ENCODE data around the gene SRRM3. TPM values are rescaled to one million over a fixed set of nuclear protein-coding genes. Genes with fewer than 3 reads are reported as not detected.

Gene SRRM3
- polyA plus RNA-seq, 1 of the 3 experiments (the other 2 are of a cell fraction) = 2.7 TPM

GRCh38 chr7:76273503-76273902 lies 71.8 kb downstream of the SRRM3 start:
- H4K20me1 ChIP-seq (ENCODE audit: insufficient read depth) = no peaks in the 10 kb centered on the region
- H3K4me1 ChIP-seq (ENCODE audit: control insufficient read depth in 1 of 2, insufficient read depth in 2 of 2, low read depth in 1 of 2, low read length in 1 of 2) = no peaks in the 10 kb centered on the region; a peak in 1 of 4 replicates
- H3K27ac ChIP-seq (ENCODE audit: low read depth in 2 of 2, low read length in 1 of 2) = no peak overlapping the region
- no peak overlapping the region for H3K4me2 ChIP-seq
- ChIA-PET POLR2A (interaction anchor here (1.1 kb wide), 1 partner anchor 11 kb away, joined by 3 read pairs; no protein-coding TSS in a partner anchor), CTCF (interaction anchor here (1.0 to 9.7 kb wide), 9 partner anchors 11 to 95 kb away, joined by 3 to 90 read pairs (median 5); partner anchors contain the start of gene SRRM3)
- H3K9ac ChIP-seq = no peak overlapping the region
- H3K36me3 ChIP-seq (replicated peaks in 1 of 2; ENCODE audit: control insufficient read depth in 1 of 2, insufficient read depth in 2 of 2, low read length in 1 of 2) = no peaks in the 10 kb centered on the region
- H2AFZ ChIP-seq (ENCODE audit: low read depth) = no peak overlapping the region
- no peaks in the 10 kb centered on the region for H3K9me2 ChIP-seq
- no peaks in the 10 kb centered on the region for H3K9me3 ChIP-seq
- WGBS (ENCODE audit: low lambda C conversion rate) = 87% methylated on average over 5 of the region's 5 CpGs
- DNase-seq = no peak
- H3K4me3 ChIP-seq (ENCODE audit: low read depth in 2 of 2, low read length in 1 of 2) = no peak overlapping the region
- no peaks in the 10 kb centered on the region for H3K27me3 ChIP-seq (ENCODE audit: insufficient read depth)
- H3K79me2 ChIP-seq (ENCODE audit: insufficient read depth) = no peaks in the 10 kb centered on the region
- no peaks in the 10 kb centered on the region for H3F3A ChIP-seq (replicated peaks; ENCODE audit: insufficient read depth)
- TF ChIP-seq RAD21 (IDR thresholded peaks at IDR 0.05; ENCODE audit: low read length) (no peak), JUND (IDR thresholded peaks at IDR 0.05) (no peak), EZH2phosphoT487 (IDR thresholded peaks at IDR 0.05; ENCODE audit: borderline replicate concordance, low read depth) (no peak), NRF1 (IDR thresholded peaks at IDR 0.05; ENCODE audit: low read depth, low read length) (no peak), SIN3A (IDR thresholded peaks at IDR 0.05; ENCODE audit: borderline replicate concordance, low read depth, low read length) (no peak)

GRCh38 chr7:76278540-76278939 lies 76.8 kb downstream of the SRRM3 start:
- H3F3A ChIP-seq (replicated peaks; ENCODE audit: insufficient read depth) = peaks cover under 1% of the 10 kb centered on the region
- H3K4me2 ChIP-seq = no peak overlapping the region
- CTCF ChIA-PET = interaction anchor here (1.3 to 31.3 kb wide), 5 partner anchors 13 to 100 kb away, joined by 3 to 774 read pairs (median 35); partner anchors contain the start of gene SRRM3
- peaks cover 3 to 8% of the 10 kb centered on the region in 2 experiments; a peak in 2 of 4 replicates for H3K4me1 ChIP-seq (ENCODE audit: control insufficient read depth in 1 of 2, insufficient read depth in 2 of 2, low read depth in 1 of 2, low read length in 1 of 2)
- H2AFZ ChIP-seq (ENCODE audit: low read depth) = no peak overlapping the region
- H3K36me3 ChIP-seq (replicated peaks in 1 of 2; ENCODE audit: control insufficient read depth in 1 of 2, insufficient read depth in 2 of 2, low read length in 1 of 2) = no peaks in the 10 kb centered on the region
- H4K20me1 ChIP-seq (ENCODE audit: insufficient read depth) = no peaks in the 10 kb centered on the region
- DNase-seq = peak; percentile 70
- no peaks in the 10 kb centered on the region for H3K9me2 ChIP-seq
- no peak overlapping the region for H3K4me3 ChIP-seq (ENCODE audit: low read depth in 2 of 2, low read length in 1 of 2)
- H3K9ac ChIP-seq = no peak overlapping the region
- H3K9me3 ChIP-seq = no peaks in the 10 kb centered on the region
- H3K27me3 ChIP-seq (ENCODE audit: insufficient read depth) = no peaks in the 10 kb centered on the region
- no peak overlapping the region for H3K27ac ChIP-seq (ENCODE audit: low read depth in 2 of 2, low read length in 1 of 2)
- TF ChIP-seq JUND (IDR thresholded peaks at IDR 0.05) (no peak), PBX3 (IDR thresholded peaks at IDR 0.05) (0 out of 2 replicates have a peak, but pooled peaks have one; percentile 13)
- POLR2A ChIA-PET = interaction anchor here (0.5 to 1.5 kb wide), 2 partner anchors 40 to 42 kb away, joined by 3 read pairs; no protein-coding TSS in a partner anchor
- WGBS (ENCODE audit: low lambda C conversion rate) = no CpG with 5 or more reads among the region's 1 CpG
- no peaks in the 10 kb centered on the region for H3K79me2 ChIP-seq (ENCODE audit: insufficient read depth)

GRCh38 chr7:76280408-76280807 lies 78.7 kb downstream of the SRRM3 start:
- Histone ChIP-seq H2AFZ (ENCODE audit: low read depth) (no peak overlapping the region), H3F3A (replicated peaks; ENCODE audit: insufficient read depth) (peaks cover 5% of the 10 kb centered on the region), H3K9me2 (no peaks in the 10 kb centered on the region), H4K20me1 (ENCODE audit: insufficient read depth) (no peaks in the 10 kb centered on the region), H3K27ac (ENCODE audit: low read depth in 2 of 2, low read length in 1 of 2) (no peak overlapping the region), H3K36me3 (replicated peaks in 1 of 2; ENCODE audit: control insufficient read depth in 1 of 2, insufficient read depth in 2 of 2, low read length in 1 of 2) (no peaks in the 10 kb centered on the region), H3K9ac (no peak overlapping the region), H3K4me3 (ENCODE audit: low read depth in 2 of 2, low read length in 1 of 2) (no peak overlapping the region), H3K79me2 (ENCODE audit: insufficient read depth) (no peaks in the 10 kb centered on the region), H3K4me1 (ENCODE audit: control insufficient read depth in 1 of 2, insufficient read depth in 2 of 2, low read depth in 1 of 2, low read length in 1 of 2) (peaks cover 3 to 8% of the 10 kb centered on the region in 2 experiments; a peak in 2 of 4 replicates), H3K9me3 (no peaks in the 10 kb centered on the region), H3K27me3 (ENCODE audit: insufficient read depth) (no peaks in the 10 kb centered on the region), H3K4me2 (peak overlapping the region; percentile 83; the same call in 1 of the 2 replicates)
- CTCF ChIA-PET = interaction anchor here (5.1 to 31.3 kb wide), 2 partner anchors 34 to 102 kb away, joined by 35 to 774 read pairs; no protein-coding TSS in a partner anchor
- POLR2A ChIA-PET = interaction anchor here (1.0 kb wide), 1 partner anchor 9 kb away, joined by 3 read pairs; no protein-coding TSS in a partner anchor
- TF ChIP-seq RAD21 (IDR thresholded peaks at IDR 0.05; ENCODE audit: low read length) = peak; percentile 18; the same call in 1 of the 2 replicates
- TF ChIP-seq CHD2 (IDR thresholded peaks at IDR 0.05; ENCODE audit: low read length, partially characterized antibody) = no peak
- DNase-seq = peak; percentile 91
- WGBS (ENCODE audit: low lambda C conversion rate) = 31% methylated on average over 24 of the region's 25 CpGs
